Stimulated activated CD4-positive, alpha-beta T cell treated with anti-CD3 and anti-CD28 coated beads, TNF-alpha, amount 100 ng/mL, for 48 hours (primary cell): ENCODE results near the gene GCN1.

Experiments used
- DNase-seq, 3 donors: peaks; one replicate each; pipeline ENCODE4 v3.0.0-alpha.2; 2020; ENCODE audit warnings: low read depth in 3 of 3

The GCN1 gene

GRCh38 chr12:120181991-120182631 is 12.4 kb downstream of the GCN1 start:
- no peak for DNase-seq

- no peak for DNase-seq
Observed at GRCh38 chr12:120180975-120181374, 13.5 kb downstream of the GCN1 start.

- DNase-seq, result no peak
Observed at GRCh38 chr12:120175537-120175936, 19.0 kb downstream of the GCN1 start.

GRCh38 chr12:120175062-120175461 is 19.5 kb downstream of the GCN1 start:
- no peak for DNase-seq

- DNase-seq, result no peak
Observed at GRCh38 chr12:120172053-120172452, 22.5 kb downstream of the GCN1 start.

GRCh38 chr12:120170631-120171030 is 23.9 kb downstream of the GCN1 start:
- no peak for DNase-seq

- no peak for DNase-seq
Observed at GRCh38 chr12:120169946-120170345, 24.6 kb downstream of the GCN1 start.

GRCh38 chr12:120168337-120168736 is 26.2 kb downstream of the GCN1 start:
- no peak for DNase-seq

GRCh38 chr12:120167529-120168095 is 26.9 kb downstream of the GCN1 start:
- DNase-seq, result no peak

GRCh38 chr12:120164293-120164692 is 30.2 kb downstream of the GCN1 start:
- DNase-seq, result no peak

- no peak for DNase-seq
Observed at GRCh38 chr12:120162763-120163162, 31.8 kb downstream of the GCN1 start.

- DNase-seq, result no peak
Observed at GRCh38 chr12:120161852-120162251, 32.7 kb downstream of the GCN1 start.

- no peak for DNase-seq
Observed at GRCh38 chr12:120159509-120160237, 34.8 kb downstream of the GCN1 start.

- no peak for DNase-seq
Observed at GRCh38 chr12:120158351-120158750, 36.2 kb downstream of the GCN1 start.

- no peak for DNase-seq
Observed at GRCh38 chr12:120157678-120158077, 36.8 kb downstream of the GCN1 start.

- no peak for DNase-seq
Observed at GRCh38 chr12:120156315-120157259, 37.9 kb downstream of the GCN1 start.

- DNase-seq, result no peak
Observed at GRCh38 chr12:120155072-120155471, 39.4 kb downstream of the GCN1 start.

GRCh38 chr12:120150919-120151525 is 43.5 kb downstream of the GCN1 start:
- no peak for DNase-seq

- no peak for DNase-seq
Observed at GRCh38 chr12:120148011-120148410, 46.5 kb downstream of the GCN1 start.

GRCh38 chr12:120145164-120145563 is 49.4 kb downstream of the GCN1 start:
- no peak for DNase-seq

GRCh38 chr12:120144215-120144614 is 50.3 kb downstream of the GCN1 start:
- no peak for DNase-seq
